Keratinocyte (primary cell): ENCODE data around the gene CTSK. TPM values are rescaled to one million over a fixed set of nuclear protein-coding genes. Genes with fewer than 3 reads are reported as not detected.
"Not testable (repeated sequence)": the region's sequence is repeated elsewhere in the genome, so short reads cannot be mapped to it uniquely, and the experiment has no call there.

Source experiments
- DNase-seq: peaks from one replicate; pipeline ENCODE4 v3.0.0-alpha.2; 2011; ENCODE audit warnings: low read depth, missing footprints, low spot score
- FAIRE-seq: peaks from 2 replicates; lab custom pipeline; 2011; peaks lifted over from hg19 to GRCh38; lab: Jason Lieb, UNC
- H2AFZ ChIP-seq: 2 replicates; pipeline ENCODE4 v1.6.0; 2012; ENCODE audit warnings: low read length, control low read depth, inconsistent platforms; ENCODE audit not compliant: control insufficient read depth
- H3K27ac ChIP-seq: 2 replicates; pipeline ENCODE4 v1.5.1; 2011; ENCODE audit warnings: low read length; ENCODE audit not compliant: control insufficient read depth, insufficient read depth
- H3K27me3 ChIP-seq: 3 replicates; pipeline ENCODE4 v1.6.0; 2011; ENCODE audit warnings: low read length; ENCODE audit not compliant: control insufficient read depth, insufficient read depth; ENCODE audit errors: extremely low read depth
- H3K36me3 ChIP-seq, 2 experiments: 2 replicates in 1 of 2; 3 replicates in 1 of 2; pipeline ENCODE4 v1.5.1; 2011; ENCODE audit warnings: low read length in 2 of 2, mild to moderate bottlenecking in 1 of 2; ENCODE audit not compliant: control insufficient read depth in 2 of 2, insufficient read depth in 2 of 2; ENCODE audit errors: extremely low read depth in 1 of 2
- H3K4me1 ChIP-seq: 3 replicates; pipeline ENCODE4 v1.5.1; 2011; ENCODE audit warnings: low read length; ENCODE audit not compliant: control insufficient read depth, insufficient read depth; ENCODE audit errors: extremely low read depth
- H3K4me2 ChIP-seq: 3 replicates; pipeline ENCODE4 v1.6.0; 2011; ENCODE audit warnings: low read depth, low read length; ENCODE audit not compliant: control insufficient read depth, insufficient read depth; ENCODE audit errors: extremely low read depth
- H3K4me3 ChIP-seq, 3 experiments: fragments of 200-600 bp in 1 of 3; sonication (generic) in 1 of 3; 2 replicates in 2 of 3; 3 replicates in 1 of 3; pipeline ENCODE4 v1.5.1; 2011 to 2016; ENCODE audit warnings: low read length in 3 of 3, mild to moderate bottlenecking in 3 of 3, control low read depth in 2 of 3, inconsistent platforms in 1 of 3, low read depth in 1 of 3, mixed read lengths in 1 of 3, mixed run types in 1 of 3, moderate library complexity in 1 of 3; ENCODE audit not compliant: control insufficient read depth in 2 of 3, insufficient read depth in 2 of 3; ENCODE audit errors: extremely low read depth in 1 of 3
- H3K79me2 ChIP-seq: 2 replicates; pipeline ENCODE4 v1.6.0; 2012; ENCODE audit warnings: low read length; ENCODE audit not compliant: control insufficient read depth, insufficient read depth
- H3K9ac ChIP-seq: 3 replicates; pipeline ENCODE4 v1.6.0; 2011; ENCODE audit warnings: low read length; ENCODE audit not compliant: control insufficient read depth, insufficient read depth; ENCODE audit errors: extremely low read depth
- H3K9me1 ChIP-seq: 3 replicates; pipeline ENCODE4 v1.6.0; 2011; ENCODE audit warnings: low read length; ENCODE audit not compliant: control insufficient read depth, insufficient read depth; ENCODE audit errors: extremely low read depth
- H3K9me3 ChIP-seq: 2 replicates; pipeline ENCODE4 v1.5.1; 2012; ENCODE audit warnings: low read depth, low read length; ENCODE audit not compliant: control insufficient read depth
- H4K20me1 ChIP-seq: 3 replicates; pipeline ENCODE4 v1.6.0; 2011; ENCODE audit warnings: low read length; ENCODE audit not compliant: control insufficient read depth, insufficient read depth; ENCODE audit errors: extremely low read depth
- EZH2 ChIP-seq: IDR thresholded peaks from one replicate; pipeline ENCODE4 v1.6.1; 2012; ENCODE audit warnings: inconsistent platforms, mild to moderate bottlenecking, low read length, moderate library complexity
- dilution Hi-C: fragments of 300-500 bp; cut with MboI; formaldehyde crosslinking; loops from one replicate; pipeline ENCODE4 v1.7.0; 2020; ENCODE audit warnings: low sequenced_read_pairs; ENCODE audit not compliant: extremely low pct_ligation_motif_present
- polyA plus RNA-seq, 5 experiments: library from polyadenylated mRNA; depleted of rRNA in 3 of 5; stranded (reverse) in 3 of 5; stranded (forward) in 1 of 5; unstranded in 1 of 5; fragments of >200 nt; gene quantifications; 1 replicate in 1 of 5; 2 replicates in 3 of 5; 3 replicates in 1 of 5; pipeline versions ENCODE4 v1.2.1 to v1.2.3, GENCODE V29; 2011 to 2012; ENCODE audit warnings: missing spikeins in 2 of 5, low read depth in 1 of 5, low replicate concordance in 1 of 5
- TF ChIP-seq, protein P1 (sequence below), 3 experiments: IDR thresholded peaks in 1 of 3; conservative IDR thresholded peaks in 1 of 3; optimal IDR thresholded peaks in 1 of 3; 2 replicates in 2 of 3; 3 replicates in 1 of 3; pipeline versions ENCODE3 to v1.5.1; 2011; ENCODE audit warnings: low read length in 3 of 3, mild to moderate bottlenecking in 3 of 3, moderate library complexity in 2 of 3, control low read depth in 1 of 3, inconsistent platforms in 1 of 3; ENCODE audit not compliant: insufficient read depth in 2 of 3; ENCODE audit errors: extremely low read depth in 1 of 3

The CTSK gene
- polyA plus RNA-seq, 1 donor (not counting 4 experiments of a cell fraction or from before 2014, with no cell fraction given), result 40.5 TPM

DNA sequence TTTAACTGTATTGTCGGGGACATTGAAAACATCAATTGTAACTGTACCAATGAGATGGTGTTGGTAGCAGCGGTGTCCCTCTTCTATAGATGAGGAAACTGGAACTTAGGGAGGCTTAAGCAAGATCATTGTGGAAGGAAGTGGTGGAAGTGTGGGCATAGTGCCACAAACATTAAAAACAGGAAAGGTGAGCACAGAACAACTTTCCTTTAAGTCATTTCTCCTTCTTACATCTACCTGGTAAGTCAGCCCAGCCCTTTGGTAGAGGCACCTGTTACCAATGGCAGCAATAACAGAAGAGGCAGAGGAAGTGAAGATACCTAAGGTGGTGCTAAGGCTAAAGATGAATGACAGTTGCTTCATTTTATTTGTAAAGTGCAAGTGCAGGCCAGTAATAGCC lies 30.5 kb downstream of the CTSK start:
- dilution Hi-C loops, result no loop called here
- no peak overlapping the region for H3K4me3 ChIP-seq
- H3K27me3 ChIP-seq, result no peaks in the 10 kb centered on the region
- no peak overlapping the region for H3K9ac ChIP-seq
- DNase-seq (no peak), FAIRE-seq (no peak)
- H3K9me1 ChIP-seq, result no peaks in the 10 kb centered on the region
- H3K79me2 ChIP-seq, result no peaks in the 10 kb centered on the region
- no peak overlapping the region for H3K27ac ChIP-seq
- H3K4me1 ChIP-seq, result peaks cover 5% of the 10 kb centered on the region
- H2AFZ ChIP-seq, result no peak overlapping the region
- no peaks in the 10 kb centered on the region for H3K36me3 ChIP-seq
- TF ChIP-seq, protein P1, sequence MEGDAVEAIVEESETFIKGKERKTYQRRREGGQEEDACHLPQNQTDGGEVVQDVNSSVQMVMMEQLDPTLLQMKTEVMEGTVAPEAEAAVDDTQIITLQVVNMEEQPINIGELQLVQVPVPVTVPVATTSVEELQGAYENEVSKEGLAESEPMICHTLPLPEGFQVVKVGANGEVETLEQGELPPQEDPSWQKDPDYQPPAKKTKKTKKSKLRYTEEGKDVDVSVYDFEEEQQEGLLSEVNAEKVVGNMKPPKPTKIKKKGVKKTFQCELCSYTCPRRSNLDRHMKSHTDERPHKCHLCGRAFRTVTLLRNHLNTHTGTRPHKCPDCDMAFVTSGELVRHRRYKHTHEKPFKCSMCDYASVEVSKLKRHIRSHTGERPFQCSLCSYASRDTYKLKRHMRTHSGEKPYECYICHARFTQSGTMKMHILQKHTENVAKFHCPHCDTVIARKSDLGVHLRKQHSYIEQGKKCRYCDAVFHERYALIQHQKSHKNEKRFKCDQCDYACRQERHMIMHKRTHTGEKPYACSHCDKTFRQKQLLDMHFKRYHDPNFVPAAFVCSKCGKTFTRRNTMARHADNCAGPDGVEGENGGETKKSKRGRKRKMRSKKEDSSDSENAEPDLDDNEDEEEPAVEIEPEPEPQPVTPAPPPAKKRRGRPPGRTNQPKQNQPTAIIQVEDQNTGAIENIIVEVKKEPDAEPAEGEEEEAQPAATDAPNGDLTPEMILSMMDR (optimal IDR thresholded peaks at IDR 0.05 in 1 of 3, IDR thresholded peaks at IDR 0.05 in 1 of 3, conservative IDR thresholded peaks at IDR 0.05 in 1 of 3; ENCODE audit: extremely low read depth in 1 of 3, insufficient read depth in 2 of 3, low read length in 3 of 3), result no peak
- TF ChIP-seq EZH2, result no peak
- no peak overlapping the region for H3K4me2 ChIP-seq
- H4K20me1 ChIP-seq, result no peaks in the 10 kb centered on the region
- no peaks in the 10 kb centered on the region for H3K9me3 ChIP-seq

DNA sequence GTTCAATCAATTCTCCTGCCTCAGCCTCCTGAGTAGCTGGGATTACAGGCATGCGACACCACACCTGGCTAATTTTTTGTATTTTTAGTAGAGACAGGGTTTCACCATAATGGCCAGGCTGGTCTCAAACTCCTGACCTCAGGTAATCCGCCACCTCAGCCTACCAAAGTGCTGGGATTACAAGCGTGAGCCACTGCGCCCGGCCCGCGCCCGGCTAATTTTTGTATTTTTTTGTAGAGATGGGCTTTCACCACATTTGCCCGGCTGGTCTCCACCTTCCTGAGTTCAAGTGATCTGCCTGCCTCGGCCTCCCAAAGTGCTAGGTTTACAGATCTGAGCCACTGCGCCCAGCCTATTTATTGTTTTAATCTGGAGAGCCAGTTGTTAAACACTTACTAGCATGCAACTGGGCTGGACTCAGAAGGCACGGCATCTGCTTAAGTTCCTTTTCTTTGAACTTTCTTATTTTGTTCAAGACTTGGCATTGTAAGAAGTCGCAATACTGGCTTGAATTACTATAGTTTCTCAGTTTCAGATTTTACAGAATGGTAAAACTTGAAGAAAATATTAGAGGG lies 32.0 kb downstream of the CTSK start:
- H3K4me1 ChIP-seq, H3K4me3 ChIP-seq, H3K79me2 ChIP-seq, H2AFZ ChIP-seq, H3K36me3 ChIP-seq, dilution Hi-C loops, H3K9me3 ChIP-seq, H3K27ac ChIP-seq, H3K27me3 ChIP-seq, H3K4me2 ChIP-seq, H3K9me1 ChIP-seq, DNase-seq, H4K20me1 ChIP-seq, FAIRE-seq, H3K9ac ChIP-seq: not testable (repeated sequence)

DNA sequence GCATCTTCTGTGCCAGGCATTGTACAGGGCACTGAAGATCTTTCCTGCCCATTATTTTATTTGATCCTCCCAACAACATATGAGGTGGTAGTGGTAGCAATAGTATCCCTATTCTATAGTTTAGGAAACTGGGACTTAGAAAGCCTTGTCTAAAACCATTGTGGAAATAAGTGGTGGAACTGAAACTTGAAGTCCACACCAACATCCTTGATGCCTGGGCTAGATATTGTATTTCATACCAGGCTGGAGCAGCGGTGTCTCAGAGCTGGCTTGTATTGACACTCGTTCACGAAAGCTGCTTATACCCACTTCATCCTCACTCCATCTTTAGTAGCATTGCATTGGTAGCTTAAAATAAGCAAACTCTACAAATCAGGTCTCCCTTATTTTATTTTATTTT lies 32.8 kb downstream of the CTSK start:
- no peaks in the 10 kb centered on the region for H3K36me3 ChIP-seq
- H2AFZ ChIP-seq, result no peak overlapping the region
- H3K27me3 ChIP-seq, result no peaks in the 10 kb centered on the region
- DNase-seq (no peak), FAIRE-seq (no peak)
- H3K4me2 ChIP-seq, result no peak overlapping the region
- no peak overlapping the region for H3K4me3 ChIP-seq
- dilution Hi-C loops, result no loop called here
- TF ChIP-seq EZH2, result no peak
- TF ChIP-seq, protein P1 (optimal IDR thresholded peaks at IDR 0.05 in 1 of 3, IDR thresholded peaks at IDR 0.05 in 1 of 3, conservative IDR thresholded peaks at IDR 0.05 in 1 of 3; ENCODE audit: extremely low read depth in 1 of 3, insufficient read depth in 2 of 3, low read length in 3 of 3), result no peak
- no peak overlapping the region for H3K27ac ChIP-seq
- H3K4me1 ChIP-seq, result peaks cover 5% of the 10 kb centered on the region
- no peaks in the 10 kb centered on the region for H4K20me1 ChIP-seq
- H3K79me2 ChIP-seq, result no peaks in the 10 kb centered on the region
- no peaks in the 10 kb centered on the region for H3K9me3 ChIP-seq
- no peaks in the 10 kb centered on the region for H3K9me1 ChIP-seq
- H3K9ac ChIP-seq, result no peak overlapping the region
